ENCODE results near the gene HTD2.
"Not testable (repeated sequence)": the region's sequence is repeated elsewhere in the genome, so short reads cannot be mapped to it uniquely, and the experiment has no call there.

HTD2 gene

DNA sequence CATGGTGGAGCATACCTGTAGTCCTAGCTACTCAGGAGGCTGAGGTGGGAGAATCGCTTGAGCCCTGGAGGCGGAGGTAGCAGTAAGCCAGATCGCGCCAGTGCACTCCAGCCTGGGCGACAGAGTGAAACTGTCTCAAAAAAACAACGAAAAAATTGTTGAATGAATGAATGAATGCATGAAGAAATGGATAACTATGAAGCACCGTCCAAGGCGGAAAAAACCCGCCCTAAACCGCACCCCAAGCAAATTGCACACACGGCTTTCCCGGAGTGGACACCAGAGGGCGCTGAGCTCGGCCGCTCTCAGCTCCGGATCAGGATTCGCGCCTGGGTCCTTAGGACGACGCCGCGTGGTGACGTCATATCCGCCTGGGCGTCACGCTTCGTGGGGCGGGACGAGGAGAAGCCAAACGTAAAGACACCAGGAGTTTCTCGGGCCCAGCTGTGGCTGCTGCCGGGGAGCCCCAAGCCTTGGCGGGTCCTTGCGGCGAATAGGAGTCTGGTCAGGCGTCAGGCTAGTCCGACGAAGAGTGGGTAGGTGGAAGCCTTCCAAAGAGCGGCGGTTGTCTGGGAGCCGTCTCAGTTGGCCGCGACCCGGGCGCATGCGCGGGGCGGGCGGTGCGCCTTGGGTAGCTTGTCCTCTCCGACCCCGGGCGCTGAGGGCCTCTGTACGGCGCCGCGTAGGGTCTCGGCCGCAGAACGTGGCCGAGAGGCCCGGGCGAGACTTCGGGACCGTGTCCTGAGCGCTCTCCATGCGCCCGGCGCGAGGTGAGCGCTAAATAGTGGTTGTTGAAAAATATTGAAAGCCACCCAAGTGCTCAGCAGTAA, at the start of gene HTD2, which contains the start of gene RPP14:
TSS of gene HTD2 (plus strand) at position 639 of the 830 bp plus-strand sequence. CDS start 11,094 bp downstream, outside the sequence.
TSS of gene RPP14 (plus strand) at position 364 of the 830 bp plus-strand sequence. CDS start 4,085 bp downstream, outside the sequence.
- DNase-seq (ENCODE audit: low read depth, low spot score), result peak; percentile 97

DNA sequence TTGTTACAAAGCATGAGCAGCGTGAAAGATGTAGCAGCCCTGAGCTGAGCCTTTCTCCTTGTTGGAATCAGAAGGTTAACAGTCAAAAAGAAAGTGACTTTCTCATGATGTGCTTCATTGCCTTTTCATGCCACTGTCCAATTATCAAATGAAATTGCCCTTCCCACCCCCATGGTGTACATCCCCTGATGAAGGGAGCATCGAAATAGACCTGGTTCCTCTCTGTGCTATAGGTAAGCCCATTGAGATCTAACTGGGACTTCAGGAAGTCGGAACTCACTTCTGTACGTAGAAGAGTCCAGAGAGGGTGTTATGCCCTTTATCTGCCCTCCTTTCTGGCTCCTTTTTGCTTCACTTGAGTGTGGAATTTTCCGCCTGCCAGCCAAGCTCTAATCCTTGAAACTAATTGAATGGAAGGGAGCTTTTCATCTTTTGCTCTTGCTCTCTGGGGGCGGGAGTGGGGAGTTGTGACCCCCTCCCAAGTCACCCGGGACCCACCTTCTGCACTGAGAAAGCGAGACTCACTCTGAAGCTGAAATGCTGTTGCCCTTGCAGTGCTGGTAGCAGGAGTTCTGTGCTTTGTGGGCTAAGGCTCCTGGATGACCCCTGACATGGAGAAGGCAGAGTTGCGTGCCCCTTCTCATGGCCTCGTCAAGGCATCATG, 47.8 kb upstream of the HTD2 start:
- DNase-seq (ENCODE audit: low read depth, low spot score), result no peak

DNA sequence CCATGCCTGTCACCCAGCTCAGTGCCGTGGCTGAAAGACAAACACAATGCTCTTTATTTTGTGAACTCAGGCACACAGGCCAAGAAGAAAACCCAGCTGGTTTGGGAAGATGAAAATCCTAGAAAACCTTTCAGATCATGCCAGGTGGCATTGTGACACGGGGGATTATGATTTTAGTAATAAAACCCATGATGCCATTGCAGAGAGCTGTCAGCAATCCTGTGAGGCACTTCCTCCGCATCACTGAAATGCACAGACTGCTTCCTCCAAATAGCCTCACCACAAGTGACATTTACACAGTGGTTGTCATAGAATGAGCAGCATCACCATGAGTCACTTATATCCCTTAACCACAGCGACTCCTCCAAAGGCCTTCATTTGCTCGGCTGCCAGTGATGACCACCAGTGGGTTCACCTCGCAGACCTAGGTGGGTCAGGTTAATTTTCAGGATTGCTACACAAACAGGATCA, 46.0 kb upstream of the HTD2 start:
- no peak for DNase-seq (ENCODE audit: low read depth, low spot score)

DNA sequence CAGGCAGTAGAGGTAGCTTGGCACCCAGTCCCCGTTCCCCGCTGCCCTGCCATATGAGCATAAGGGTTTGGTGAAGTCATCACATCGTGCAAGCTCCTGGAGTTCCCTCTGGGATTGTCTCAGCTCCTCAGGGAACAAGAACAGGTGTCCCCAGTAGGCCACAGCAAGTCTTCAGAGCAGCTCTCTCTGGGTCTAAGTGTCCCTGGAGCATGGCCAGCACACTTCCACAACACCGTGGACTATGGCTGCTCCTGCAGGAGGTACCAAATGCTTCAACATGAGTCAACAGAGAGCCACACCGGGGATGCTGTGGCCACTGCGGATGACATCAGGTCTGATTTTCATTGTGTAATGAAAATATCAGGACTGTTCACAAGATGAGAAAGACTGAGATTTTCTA, 45.6 kb upstream of the HTD2 start:
- no peak for DNase-seq (ENCODE audit: low read depth, low spot score)

DNA sequence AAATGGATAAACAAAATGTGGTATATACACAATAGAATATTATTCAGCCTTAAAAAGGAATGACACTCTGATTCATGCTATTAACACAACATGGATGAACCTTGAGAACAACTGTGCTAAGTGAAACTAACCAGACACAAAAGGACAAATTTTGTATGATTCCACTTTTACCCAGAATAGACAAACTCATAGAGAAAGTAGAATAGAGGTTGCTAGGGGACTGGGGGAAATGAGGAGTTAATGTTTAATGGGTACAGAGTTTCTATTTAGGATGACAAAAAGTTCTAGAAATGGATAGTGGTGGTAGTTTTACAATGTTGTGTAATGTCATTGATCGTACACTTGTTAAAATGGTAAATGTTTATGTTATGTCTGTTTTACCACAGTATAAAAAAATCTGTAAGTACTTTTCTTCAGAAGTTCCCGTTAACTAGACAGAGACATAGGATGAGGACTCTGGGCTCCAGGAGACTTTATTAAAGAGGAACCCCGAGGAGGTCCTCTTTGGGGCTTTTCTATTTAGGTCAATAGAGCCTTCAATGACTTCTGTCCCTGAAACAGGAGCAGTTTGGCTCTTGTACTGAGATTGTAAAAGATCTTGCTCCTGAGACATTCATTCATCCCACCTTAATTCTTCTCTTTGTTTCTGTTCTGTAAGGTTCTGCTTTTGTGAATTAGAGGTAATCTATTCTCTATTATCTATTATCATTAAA, 44.2 kb upstream of the HTD2 start:
- no peak for DNase-seq (ENCODE audit: low read depth, low spot score)

DNA sequence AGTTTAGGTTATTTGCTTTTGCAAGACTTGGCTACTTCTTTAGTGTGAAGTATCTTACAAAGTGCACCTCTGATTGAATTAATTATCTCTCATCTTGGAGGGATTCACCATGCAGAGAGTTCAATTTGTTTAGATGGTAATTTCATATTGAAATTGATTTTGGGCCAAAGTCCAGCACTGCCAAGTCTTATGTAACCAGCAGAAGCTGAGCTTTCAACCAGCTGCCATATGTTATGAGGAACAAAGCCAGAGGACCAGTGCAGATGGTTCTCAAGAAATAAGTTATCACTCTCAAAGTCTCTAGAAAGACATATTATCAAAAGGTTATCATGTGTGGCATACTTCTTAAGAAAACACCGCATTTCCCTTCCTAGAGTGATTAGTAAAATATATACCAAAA, 39.7 kb upstream of the HTD2 start:
- DNase-seq (ENCODE audit: low read depth, low spot score), result no peak

DNA sequence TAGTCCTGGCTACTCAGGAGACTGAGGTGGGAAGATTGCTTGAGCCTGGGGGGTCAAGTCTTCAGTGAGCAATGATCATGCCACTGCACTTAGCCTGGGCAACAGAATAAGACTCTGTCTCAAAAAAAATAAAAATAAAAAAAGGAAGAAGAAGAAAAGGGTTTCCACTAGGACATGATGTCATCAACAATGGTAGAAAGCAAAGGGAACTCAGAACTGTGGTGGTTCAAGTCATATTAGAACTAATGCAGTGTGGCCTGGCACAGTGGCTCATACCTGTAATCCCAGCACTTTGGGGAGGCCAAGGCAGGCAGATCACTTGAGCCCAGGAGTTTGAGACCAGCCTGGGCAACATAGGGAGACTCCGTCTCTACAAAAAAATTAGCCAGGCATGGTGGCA, 38.8 kb upstream of the HTD2 start:
- DNase-seq (ENCODE audit: low read depth, low spot score), result not testable (repeated sequence)

DNA sequence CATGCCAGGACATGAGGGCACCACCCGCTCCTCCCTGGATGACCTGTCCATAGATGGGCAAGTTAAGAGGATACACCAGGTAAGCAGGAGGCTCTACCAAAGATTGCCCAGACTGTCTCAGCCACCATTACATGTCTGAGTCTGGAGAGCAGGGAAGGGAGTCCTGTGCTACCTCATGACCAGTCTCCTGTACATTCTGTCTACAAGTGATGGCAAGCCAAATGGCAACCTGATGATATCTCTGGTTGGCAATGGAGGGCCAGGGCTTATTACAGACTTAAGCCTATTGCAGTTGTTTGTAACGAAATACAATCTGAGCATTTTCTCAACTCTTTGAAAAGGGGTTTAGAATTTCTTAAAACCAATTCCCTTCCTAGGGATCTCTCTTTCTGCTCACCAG, 37.0 kb upstream of the HTD2 start:
- DNase-seq (ENCODE audit: low read depth, low spot score), result no peak

DNA sequence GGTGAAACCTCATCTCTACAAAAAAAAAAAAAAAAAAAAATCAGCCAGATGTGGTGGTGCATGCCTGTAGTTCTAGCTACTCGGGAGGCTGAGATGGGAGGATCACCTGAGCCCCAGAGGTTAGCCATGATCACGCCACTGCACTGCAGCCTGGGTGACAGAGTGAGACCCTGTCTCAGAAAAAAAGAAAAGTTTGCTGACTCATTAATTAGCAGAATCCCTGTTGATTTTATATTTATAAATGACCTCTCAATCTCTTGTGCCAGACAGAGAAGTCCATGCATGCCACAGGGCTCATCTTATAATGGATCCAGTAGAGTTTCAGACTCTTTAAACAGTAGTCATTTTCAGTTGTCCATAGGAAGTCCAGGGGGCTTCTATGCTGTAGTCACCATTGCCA, 35.8 kb upstream of the HTD2 start:
- no peak for DNase-seq (ENCODE audit: low read depth, low spot score)

DNA sequence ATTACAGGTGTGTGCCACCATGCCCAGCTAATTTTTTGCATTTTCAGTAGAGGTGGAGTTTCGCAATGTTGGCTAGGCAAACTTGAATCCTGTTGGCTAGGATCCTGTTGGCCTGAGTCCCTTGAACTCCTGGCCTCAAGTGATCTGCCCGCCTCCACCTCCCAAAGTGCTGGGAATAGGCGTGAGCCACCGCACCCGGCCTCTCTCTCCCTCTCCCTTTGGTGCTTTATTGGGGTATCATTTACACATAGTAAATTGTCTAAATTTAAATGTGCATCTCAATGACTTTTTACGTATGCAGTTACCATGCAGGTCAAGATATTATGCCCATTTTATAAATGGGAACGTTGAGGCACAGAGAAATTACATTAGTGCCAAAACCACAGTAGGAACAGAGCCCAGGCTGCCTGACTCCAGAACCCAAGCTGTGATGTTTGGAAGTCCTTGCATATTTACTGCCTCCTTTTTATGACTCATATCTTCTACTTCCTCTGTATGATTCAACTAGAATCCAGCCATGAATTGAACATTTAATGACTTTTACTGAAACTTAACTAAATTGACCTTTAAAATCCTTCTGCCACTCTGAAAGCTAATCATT, 34.3 kb upstream of the HTD2 start:
- DNase-seq (ENCODE audit: low read depth, low spot score), result peak; percentile 53

DNA sequence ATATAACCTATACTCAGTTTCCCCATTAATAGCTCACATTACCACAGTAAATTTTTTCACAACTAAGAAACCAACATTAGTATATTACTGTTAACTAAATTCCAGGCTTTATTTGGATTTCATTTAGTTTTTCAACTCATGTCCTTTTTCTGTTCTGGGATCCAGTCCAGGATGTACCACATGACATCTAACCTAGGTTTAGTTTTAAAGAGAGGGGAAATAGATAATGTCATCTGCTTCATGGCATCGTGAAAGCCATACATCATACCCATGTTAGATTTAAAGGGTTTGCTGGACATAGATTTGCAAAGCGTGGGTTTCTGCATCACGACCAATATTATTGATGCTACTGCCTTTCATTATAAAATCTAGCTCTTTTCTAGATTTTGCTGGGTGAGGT, 33.4 kb upstream of the HTD2 start:
- no peak for DNase-seq (ENCODE audit: low read depth, low spot score)

DNA sequence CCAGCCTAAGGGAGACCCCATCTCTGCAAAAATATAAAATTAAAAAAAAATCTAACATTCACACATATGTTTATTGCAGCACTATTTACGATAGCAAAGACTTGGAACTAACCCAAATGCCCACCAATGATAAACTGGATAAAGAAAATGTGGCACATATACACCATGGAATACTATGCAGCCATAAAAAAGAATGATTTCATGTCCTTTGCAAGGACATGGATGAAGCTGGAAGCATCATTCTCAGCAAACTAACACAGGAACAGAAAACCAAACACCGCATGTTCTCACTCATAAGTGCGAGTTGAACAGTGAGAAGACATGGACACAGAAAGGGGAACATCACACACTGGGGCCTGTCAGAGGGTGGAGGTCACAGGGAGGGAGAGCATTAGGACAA, 33.0 kb upstream of the HTD2 start:
- not testable (repeated sequence) for DNase-seq (ENCODE audit: low read depth, low spot score)

DNA sequence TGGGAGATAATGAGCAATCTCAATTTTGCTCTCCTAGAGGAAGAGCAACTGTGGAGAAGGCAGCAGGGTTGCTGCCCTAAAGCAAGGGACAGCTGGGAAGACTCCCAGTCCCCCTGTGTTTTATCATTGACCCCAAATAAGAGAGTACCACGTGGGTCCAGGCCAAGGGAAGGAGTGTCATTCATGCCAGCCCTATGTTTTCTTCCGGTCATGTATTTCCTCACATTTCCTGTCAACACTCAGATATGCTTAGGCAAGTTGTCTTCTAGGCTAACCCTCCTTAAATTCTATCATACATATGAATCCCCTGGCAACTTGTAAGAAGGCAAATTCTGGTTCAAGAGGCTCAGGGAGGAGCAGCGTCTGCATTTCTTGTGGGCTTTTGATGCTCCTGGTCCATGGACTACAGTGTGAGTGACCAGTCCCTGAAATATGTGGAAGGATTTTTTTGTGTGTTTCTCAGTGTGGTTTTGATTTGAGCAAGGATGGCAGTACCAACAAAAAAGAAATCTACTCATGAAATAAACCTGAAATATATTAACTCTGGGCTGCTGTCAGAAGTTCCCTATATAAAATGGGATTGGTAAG, 32.2 kb upstream of the HTD2 start:
- no peak for DNase-seq (ENCODE audit: low read depth, low spot score)

DNA sequence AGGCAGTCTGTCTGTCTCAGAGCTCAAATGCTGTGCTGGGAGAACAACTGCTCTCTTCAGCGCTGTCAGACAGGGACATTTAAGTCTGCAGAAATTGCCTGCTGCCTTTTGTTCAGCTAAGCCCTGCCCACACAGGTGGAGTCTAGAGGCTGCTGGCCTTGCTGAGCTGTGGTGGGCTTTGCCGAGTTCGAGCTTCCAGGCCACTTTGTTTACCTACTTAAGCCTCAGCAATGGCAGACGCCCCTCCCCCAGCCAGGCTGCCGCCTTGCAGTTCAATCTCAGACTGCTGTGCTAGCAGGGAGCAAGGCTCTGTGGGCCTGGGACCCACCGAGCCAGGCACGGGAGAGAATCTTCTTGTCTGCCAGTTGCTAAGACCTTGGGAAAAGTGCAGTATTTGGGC, 25.3 kb upstream of the HTD2 start:
- no peak for DNase-seq (ENCODE audit: low read depth, low spot score)

DNA sequence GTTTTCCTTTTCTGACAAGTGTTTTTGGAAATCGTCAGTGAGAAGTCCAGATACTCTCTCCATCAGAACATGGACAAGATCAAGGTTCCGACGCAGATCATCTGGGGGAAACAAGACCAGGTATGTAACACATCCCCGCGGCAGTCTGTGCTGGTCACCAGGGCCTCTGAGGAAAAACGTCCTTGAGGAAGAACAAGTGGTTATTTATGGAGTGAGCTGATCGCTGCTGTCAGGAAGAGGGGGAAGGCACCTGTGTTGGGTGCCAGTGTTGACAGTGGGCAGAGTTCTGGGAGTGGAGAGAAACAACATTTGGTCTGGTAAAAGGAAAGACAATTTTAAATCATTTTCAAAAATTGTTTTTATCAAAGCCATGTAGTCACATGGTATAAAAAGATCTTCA, 21.0 kb upstream of the HTD2 start:
- no peak for DNase-seq (ENCODE audit: low read depth, low spot score)

DNA sequence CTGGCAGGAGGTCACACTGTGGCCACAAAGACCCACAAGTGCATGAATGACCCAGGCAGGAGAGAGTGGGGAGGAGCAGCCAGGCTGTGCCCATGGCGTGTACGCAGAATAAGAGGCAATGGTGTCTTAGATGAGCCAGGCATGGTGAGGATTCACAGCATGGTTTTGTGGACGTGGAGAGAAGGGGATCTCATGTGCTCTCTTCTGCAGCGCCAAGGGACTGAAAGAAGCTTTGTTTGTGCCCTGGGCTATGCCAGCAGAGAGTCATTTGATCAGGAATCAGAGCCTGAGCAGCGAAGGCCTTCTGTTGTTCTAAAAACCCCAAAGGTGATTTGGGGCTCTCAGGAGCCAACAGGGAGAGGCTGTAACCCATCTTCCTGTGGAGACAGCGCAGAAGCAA, 19.0 kb upstream of the HTD2 start:
- no peak for DNase-seq (ENCODE audit: low read depth, low spot score)

DNA sequence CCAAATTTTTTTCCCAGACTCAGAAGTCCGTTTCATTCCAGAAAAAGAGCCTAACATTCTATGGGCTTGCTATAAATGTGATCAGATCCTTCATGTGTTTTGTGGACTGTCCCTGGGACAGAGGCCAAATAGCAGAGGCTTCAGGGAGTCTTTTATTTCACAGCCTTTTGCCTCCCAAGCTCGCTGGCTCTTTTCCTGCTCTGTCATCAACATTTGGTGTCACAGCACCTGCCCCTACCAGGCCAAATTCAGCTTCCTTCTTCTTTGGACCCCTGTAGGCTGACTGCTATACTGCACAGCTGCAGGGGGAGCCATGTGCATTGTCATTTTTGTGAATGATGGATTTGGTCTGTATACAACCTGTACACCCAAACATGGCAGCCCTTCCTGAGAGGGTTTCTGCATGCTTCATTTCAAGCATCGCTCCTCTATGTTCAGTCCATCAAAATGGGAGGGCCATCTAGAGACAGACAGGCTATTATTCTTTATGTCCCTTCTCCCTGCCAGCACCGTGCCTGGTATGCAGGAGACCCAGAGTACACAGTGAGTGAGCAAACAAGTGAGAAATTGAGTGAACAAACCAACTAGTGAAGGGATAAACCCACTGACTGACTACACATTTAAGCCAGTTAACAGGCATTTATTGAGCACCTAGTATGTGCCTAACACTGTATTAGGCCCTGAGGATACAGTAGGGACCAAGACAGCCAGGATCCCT, 18.1 kb upstream of the HTD2 start:
- DNase-seq (ENCODE audit: low read depth, low spot score), result no peak

DNA sequence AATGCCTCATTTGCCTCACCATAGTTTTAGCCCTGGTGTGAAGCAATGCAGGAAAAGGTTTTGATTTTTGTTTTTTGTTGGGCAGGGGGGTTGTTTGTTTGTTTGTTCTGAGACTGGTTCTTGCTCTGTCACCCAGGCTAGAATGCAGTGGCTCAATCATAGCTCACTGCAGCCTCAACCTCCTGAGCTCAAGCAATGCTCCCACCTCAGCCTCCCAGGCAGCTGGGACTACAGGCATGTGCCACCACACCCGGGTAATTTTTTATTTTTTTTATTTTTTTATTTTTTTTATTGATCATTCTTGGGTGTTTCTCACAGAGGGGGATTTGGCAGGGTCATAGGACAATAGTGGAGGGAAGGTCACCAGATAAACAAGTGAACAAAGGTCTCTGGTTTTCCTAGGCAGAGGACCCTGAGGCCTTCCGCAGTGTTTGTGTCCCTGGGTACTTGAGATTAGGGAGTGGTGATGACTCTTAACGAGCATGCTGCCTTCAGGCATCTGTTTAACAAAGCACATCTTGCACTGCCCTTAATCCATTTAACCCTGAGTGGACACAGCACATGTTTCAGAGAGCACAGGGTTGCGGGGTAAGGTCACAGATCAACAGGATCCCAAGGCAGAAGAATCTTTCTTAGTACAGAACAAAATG, 17.2 kb upstream of the HTD2 start:
- not testable (repeated sequence) for DNase-seq (ENCODE audit: low read depth, low spot score)

DNA sequence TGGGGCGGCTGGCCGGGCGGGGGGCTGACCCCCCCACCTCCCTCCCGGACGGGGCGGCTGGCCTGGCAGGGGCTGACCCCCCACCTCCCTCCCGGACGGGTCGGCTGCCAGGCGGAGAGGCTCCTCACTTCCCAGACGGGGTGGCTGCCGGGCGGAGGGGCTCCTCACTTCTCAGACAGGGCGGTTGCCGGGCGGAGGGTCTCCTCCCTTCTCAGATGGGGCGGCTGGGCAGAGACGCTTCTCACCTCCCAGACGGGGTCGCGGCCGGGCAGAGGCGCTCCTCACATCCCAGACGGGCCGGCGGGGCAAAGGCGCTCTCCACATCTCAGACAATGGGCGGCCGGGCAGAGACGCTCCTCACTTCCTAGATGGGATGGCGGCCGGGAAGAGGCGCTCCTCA, 15.9 kb upstream of the HTD2 start:
- not testable (repeated sequence) for DNase-seq (ENCODE audit: low read depth, low spot score)

DNA sequence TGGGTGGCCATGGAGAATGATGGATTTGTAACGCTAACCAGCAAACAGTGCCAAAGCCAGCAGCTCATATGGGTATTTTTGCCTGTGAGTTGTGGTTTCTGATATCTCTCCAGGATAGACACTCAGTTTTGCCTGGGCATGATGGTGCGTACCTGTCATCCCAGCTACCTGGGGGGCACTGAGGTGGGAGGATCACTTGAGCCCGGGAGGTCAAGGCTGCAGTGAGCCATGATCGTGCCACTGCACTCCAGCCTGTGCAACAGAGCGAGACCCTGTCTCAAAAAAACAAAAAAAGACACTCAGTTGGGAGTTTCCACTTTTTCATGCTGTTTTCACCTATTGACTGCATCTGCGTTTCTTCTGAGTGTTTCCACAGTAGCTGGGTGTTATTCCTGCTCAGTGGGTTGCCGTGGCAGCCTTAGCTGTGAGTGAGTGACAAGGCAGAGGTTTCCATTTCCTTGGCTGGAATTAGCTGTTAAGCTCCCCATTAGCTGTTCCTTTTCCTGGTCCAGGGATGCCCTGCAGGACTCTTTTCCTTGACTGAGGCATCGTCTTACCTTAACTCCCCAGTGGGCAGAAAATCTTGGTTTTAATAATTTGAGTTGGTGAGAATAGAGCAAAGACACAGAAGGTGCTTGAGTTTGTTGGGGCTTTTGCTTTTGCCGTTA, 14.5 kb upstream of the HTD2 start:
- no peak for DNase-seq (ENCODE audit: low read depth, low spot score)

Data from smooth muscle cell of the brain vasculature (primary cell).